GM23248 (cell line): ENCODE data around the gene PDE10A. TPM values are rescaled to one million over a fixed set of nuclear protein-coding genes. Genes with fewer than 3 reads are reported as not detected.

ENCODE experiments used
- DNase-seq: peaks from one replicate; pipeline ENCODE4 v3.0.0-alpha.2; 2015
- H2AFZ ChIP-seq: fragments of 200-600 bp; sonication (generic); 2 replicates; pipeline ENCODE4 v1.6.1; 2016; ENCODE audit warnings: antibody characterized with exemption
- H3F3A ChIP-seq: fragments of 200-600 bp; sonication (generic); 2 replicates; pipeline ENCODE4 v1.6.1; 2016; ENCODE audit warnings: mild to moderate bottlenecking, antibody characterized with exemption, mixed run types; ENCODE audit not compliant: insufficient read depth
- H3K27ac ChIP-seq: fragments of 200-600 bp; sonication (generic); 2 replicates; pipeline ENCODE4 v1.5.1; 2016; ENCODE audit warnings: mild to moderate bottlenecking
- H3K27me3 ChIP-seq: fragments of 200-600 bp; sonication (generic); replicated peaks from 2 replicates; pipeline ENCODE4 v1.6.1; 2016; ENCODE audit warnings: mild to moderate bottlenecking; ENCODE audit not compliant: insufficient read depth
- H3K36me3 ChIP-seq: fragments of 200-600 bp; sonication (generic); 2 replicates; pipeline ENCODE4 v1.6.1; 2016; ENCODE audit warnings: low read depth, mild to moderate bottlenecking
- H3K4me1 ChIP-seq: fragments of 200-600 bp; sonication (generic); 2 replicates; pipeline ENCODE4 v1.6.1; 2016; ENCODE audit warnings: mild to moderate bottlenecking; ENCODE audit not compliant: insufficient read depth
- H3K4me2 ChIP-seq: fragments of 200-600 bp; sonication (generic); one replicate; pipeline ENCODE4 v1.6.1; 2016; ENCODE audit warnings: mild to moderate bottlenecking; ENCODE audit not compliant: unreplicated experiment
- H3K4me3 ChIP-seq: fragments of 200-600 bp; sonication (generic); 2 replicates; pipeline ENCODE4 v1.5.1; 2016; ENCODE audit warnings: mild to moderate bottlenecking
- H3K79me2 ChIP-seq: fragments of 200-600 bp; sonication (generic); 2 replicates; pipeline ENCODE4 v1.6.1; 2016; ENCODE audit warnings: mild to moderate bottlenecking; ENCODE audit not compliant: insufficient read depth
- H3K9ac ChIP-seq: fragments of 200-600 bp; sonication (generic); 2 replicates; pipeline ENCODE4 v1.6.1; 2016; ENCODE audit warnings: mild to moderate bottlenecking
- H3K9me2 ChIP-seq: fragments of 200-600 bp; sonication (generic); 2 replicates; pipeline ENCODE4 v1.6.1; 2016; ENCODE audit warnings: mixed run types, mild to moderate bottlenecking, moderate library complexity; ENCODE audit not compliant: insufficient read depth
- H3K9me3 ChIP-seq: fragments of 200-600 bp; sonication (generic); one replicate; pipeline ENCODE4 v1.6.1; 2017; ENCODE audit warnings: low read depth
- H4K20me1 ChIP-seq: fragments of 200-600 bp; sonication (generic); 2 replicates; pipeline ENCODE4 v1.6.0; 2016; ENCODE audit not compliant: insufficient read depth
- EZH2 ChIP-seq: fragments of 200-600 bp; sonication (generic); IDR thresholded peaks from 2 replicates; pipeline ENCODE4 v1.6.1; 2018; ENCODE audit warnings: antibody characterized with exemption, mild to moderate bottlenecking; ENCODE audit not compliant: insufficient read depth, poor library complexity, severe bottlenecking
- EZH2phosphoT487 ChIP-seq: fragments of 200-600 bp; sonication (generic); IDR thresholded peaks from 2 replicates; pipeline ENCODE4 v1.6.1; 2018; ENCODE audit warnings: antibody characterized with exemption, moderate library complexity, mild to moderate bottlenecking, low read depth; ENCODE audit not compliant: insufficient read depth
- WGBS, 2 experiments: methylation state at CpG; one replicate each; pipeline ENCODE4 v1.1.6; 2015 to 2017; ENCODE audit warnings: low lambda C conversion rate in 2 of 2, low coverage in 1 of 2; ENCODE audit errors: missing lambda C conversion rate in 2 of 2; 5-methylcytosine and 5-hydroxymethylcytosine counted together
- in situ Hi-C: fragments of 300-500 bp; cut with MboI; formaldehyde crosslinking; loops from 2 replicates; pipeline ENCODE4 v1.15.0; 2020
- polyA plus RNA-seq: library from polyadenylated mRNA; unstranded; fragments of >200 nt; fragmentation: Nextera tagmentation; extraction: Ambion mirVana; gene quantifications from 2 replicates; pipeline ENCODE4 v1.2.1, GENCODE V29; 2016
- total RNA-seq: library from RNA; depleted of rRNA; stranded (reverse); fragments of >200 nt; shearing (Covaris generic); gene quantifications from 2 replicates; pipeline ENCODE4 v1.2.3, GENCODE V29; 2014

PDE10A gene
- total and polyA plus RNA-seq, 2 experiments from 2014 or later = 0.11 to 0.21 TPM

GRCh38 chr6:165649166-165650137 lies 13.6 kb downstream of the PDE10A start:
- DNase-seq = no peak
- TF ChIP-seq EZH2phosphoT487 = no peak
- Histone ChIP-seq H2AFZ (no peak overlapping the region), H4K20me1 (no peaks in the 10 kb centered on the region), H3K9me2 (no peaks in the 10 kb centered on the region), H3K4me2 (no peak overlapping the region), H3K27me3 (no peaks in the 10 kb centered on the region), H3K9ac (no peak overlapping the region), H3K9me3 (no peaks in the 10 kb centered on the region), H3K79me2 (no peaks in the 10 kb centered on the region), H3F3A (no peaks in the 10 kb centered on the region), H3K4me1 (no peaks in the 10 kb centered on the region), H3K36me3 (no peaks in the 10 kb centered on the region), H3K27ac (no peak overlapping the region), H3K4me3 (no peak overlapping the region)
- in situ Hi-C loops = no loop called here
- 6% methylated on average over 11 of the region's 11 CpGs for WGBS, 2 experiments

- no peaks in the 10 kb centered on the region for H3K79me2 ChIP-seq
- H2AFZ ChIP-seq = no peak overlapping the region
- no peaks in the 10 kb centered on the region for H4K20me1 ChIP-seq
- DNase-seq = no peak
- no peaks in the 10 kb centered on the region for H3K27me3 ChIP-seq
- no peaks in the 10 kb centered on the region for H3K9me2 ChIP-seq
- H3K4me2 ChIP-seq = no peak overlapping the region
- H3K9me3 ChIP-seq = no peaks in the 10 kb centered on the region
- no peaks in the 10 kb centered on the region for H3K36me3 ChIP-seq
- TF ChIP-seq EZH2 (no peak), EZH2phosphoT487 (no peak)
- H3K9ac ChIP-seq = no peak overlapping the region
- no peaks in the 10 kb centered on the region for H3K4me1 ChIP-seq
- H3K27ac ChIP-seq = no peak overlapping the region
- no peak overlapping the region for H3K4me3 ChIP-seq
- in situ Hi-C loops = no loop called here
- H3F3A ChIP-seq = no peaks in the 10 kb centered on the region
- 10 to 12% methylated on average over 6 of the region's 6 CpGs for WGBS, 2 experiments
These were observed 16.0 kb downstream of the PDE10A start for GRCh38 chr6:165647041-165647440.

- no peak for TF ChIP-seq EZH2
- no peak for TF ChIP-seq EZH2phosphoT487
- WGBS, 2 experiments = 50 to 52% methylated on average over 6 of the region's 6 CpGs
- Histone ChIP-seq H3K27ac (no peak overlapping the region), H3K4me2 (no peak overlapping the region), H3K9me3 (no peaks in the 10 kb centered on the region), H3K79me2 (no peaks in the 10 kb centered on the region), H3K9ac (no peak overlapping the region), H2AFZ (no peak overlapping the region), H3K9me2 (no peaks in the 10 kb centered on the region), H3K4me3 (no peak overlapping the region), H3K36me3 (no peaks in the 10 kb centered on the region), H4K20me1 (no peaks in the 10 kb centered on the region), H3F3A (no peaks in the 10 kb centered on the region), H3K4me1 (no peaks in the 10 kb centered on the region), H3K27me3 (no peaks in the 10 kb centered on the region)
- DNase-seq = no peak
- in situ Hi-C loops = no loop called here
These were observed 17.1 kb downstream of the PDE10A start for GRCh38 chr6:165645919-165646318.

- no peaks in the 10 kb centered on the region for H4K20me1 ChIP-seq
- H3K79me2 ChIP-seq = no peaks in the 10 kb centered on the region
- no peaks in the 10 kb centered on the region for H3K4me1 ChIP-seq
- no peaks in the 10 kb centered on the region for H3K36me3 ChIP-seq
- no peaks in the 10 kb centered on the region for H3K27me3 ChIP-seq
- no peak for DNase-seq
- no peak overlapping the region for H2AFZ ChIP-seq
- 41 to 43% methylated on average over 15 of the region's 15 CpGs for WGBS, 2 experiments
- H3K4me2 ChIP-seq = no peak overlapping the region
- H3F3A ChIP-seq = no peaks in the 10 kb centered on the region
- in situ Hi-C loops = no loop called here
- no peak for TF ChIP-seq EZH2
- TF ChIP-seq EZH2phosphoT487 = no peak
- H3K27ac ChIP-seq = no peak overlapping the region
- H3K4me3 ChIP-seq = no peak overlapping the region
- no peaks in the 10 kb centered on the region for H3K9me2 ChIP-seq
- H3K9me3 ChIP-seq = no peaks in the 10 kb centered on the region
- H3K9ac ChIP-seq = no peak overlapping the region
These were observed 18.3 kb downstream of the PDE10A start for GRCh38 chr6:165644586-165645266.
